Activated T-helper 1 cell treated with anti-CD3 and anti-CD28 coated beads, Interleukin-12 subunit alpha, Interleukin-12 subunit beta, Interleukin-2, Interleukin-4 antibody, amounts not matched to agents 30 ng/mL and 10 ng/mL and 1 ng/mL, durations not matched to agents 14 hours and 24 hours and 36 hours (primary cell): ENCODE results near the gene SLC38A11. TPM values are rescaled to one million over a fixed set of nuclear protein-coding genes. Genes with fewer than 3 reads are reported as not detected.
"Not testable (repeated sequence)": the region's sequence is repeated elsewhere in the genome, so short reads cannot be mapped to it uniquely, and the experiment has no call there.

Experiments used
- DNase-seq: peaks from one replicate; pipeline ENCODE4 v3.0.0; 2021; ENCODE audit warnings: low spot score
- H3K27ac Mint-ChIP-seq: one replicate; pipeline ENCODE4 v1.8.0; 2021; ENCODE audit warnings: mild to moderate bottlenecking, mixed read lengths
- H3K27me3 Mint-ChIP-seq: one replicate; pipeline ENCODE4 v1.8.0; 2022; ENCODE audit warnings: mild to moderate bottlenecking, moderate library complexity, mixed read lengths; ENCODE audit not compliant: insufficient read depth
- H3K36me3 Mint-ChIP-seq: one replicate; pipeline ENCODE4 v1.8.0; 2021; ENCODE audit warnings: low read depth, mixed read lengths
- H3K4me1 Mint-ChIP-seq: one replicate; pipeline ENCODE4 v1.8.0; 2021; ENCODE audit warnings: low read depth, mixed read lengths
- H3K4me3 Mint-ChIP-seq: one replicate; pipeline ENCODE4 v1.8.0; 2021; ENCODE audit warnings: mild to moderate bottlenecking, moderate library complexity, mixed read lengths
- H3K9me3 Mint-ChIP-seq: one replicate; pipeline ENCODE4 v1.8.0; 2021; ENCODE audit warnings: mixed read lengths
- intact Hi-C: fragments of 100-400 bp; cut with micrococcal nuclease; formaldehyde crosslinking; loops from one replicate; pipeline ENCODE4 v1.15.1; 2024
- total RNA-seq: library from RNA; stranded (reverse); gene quantifications from 2 replicates; pipeline ENCODE4 v1.2.3, GENCODE V29; 2022

Gene SLC38A11
- total RNA-seq, 1 donor from 2014 or later, result not detected

DNA sequence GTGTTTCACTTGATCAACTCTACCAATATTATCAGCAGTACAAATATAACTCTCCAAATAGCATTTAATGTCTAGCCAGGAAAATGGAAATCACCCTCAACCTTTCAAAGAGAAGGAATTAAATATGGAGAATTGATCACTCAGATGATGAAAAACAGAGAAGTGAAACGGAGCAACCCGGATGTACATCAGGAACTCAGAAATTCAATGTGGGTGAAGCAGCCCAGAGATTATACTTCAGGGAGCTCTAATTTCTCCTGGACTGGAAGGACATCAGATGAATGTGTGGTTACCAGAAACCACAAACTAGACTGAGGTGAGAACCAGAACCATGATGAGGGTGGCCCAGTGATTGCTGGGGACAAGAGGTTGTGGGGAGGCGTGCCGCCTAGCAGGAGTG is 78.2 kb downstream of the SLC38A11 start:
- intact Hi-C loops, result no loop called here
- no peak overlapping the region for H3K27ac Mint-ChIP-seq
- no peaks in the 10 kb centered on the region for H3K4me1 Mint-ChIP-seq
- DNase-seq, result no peak
- no peaks in the 10 kb centered on the region for H3K36me3 Mint-ChIP-seq
- no peaks in the 10 kb centered on the region for H3K9me3 Mint-ChIP-seq
- no peak overlapping the region for H3K4me3 Mint-ChIP-seq
- H3K27me3 Mint-ChIP-seq, result peaks cover 2% of the 10 kb centered on the region

DNA sequence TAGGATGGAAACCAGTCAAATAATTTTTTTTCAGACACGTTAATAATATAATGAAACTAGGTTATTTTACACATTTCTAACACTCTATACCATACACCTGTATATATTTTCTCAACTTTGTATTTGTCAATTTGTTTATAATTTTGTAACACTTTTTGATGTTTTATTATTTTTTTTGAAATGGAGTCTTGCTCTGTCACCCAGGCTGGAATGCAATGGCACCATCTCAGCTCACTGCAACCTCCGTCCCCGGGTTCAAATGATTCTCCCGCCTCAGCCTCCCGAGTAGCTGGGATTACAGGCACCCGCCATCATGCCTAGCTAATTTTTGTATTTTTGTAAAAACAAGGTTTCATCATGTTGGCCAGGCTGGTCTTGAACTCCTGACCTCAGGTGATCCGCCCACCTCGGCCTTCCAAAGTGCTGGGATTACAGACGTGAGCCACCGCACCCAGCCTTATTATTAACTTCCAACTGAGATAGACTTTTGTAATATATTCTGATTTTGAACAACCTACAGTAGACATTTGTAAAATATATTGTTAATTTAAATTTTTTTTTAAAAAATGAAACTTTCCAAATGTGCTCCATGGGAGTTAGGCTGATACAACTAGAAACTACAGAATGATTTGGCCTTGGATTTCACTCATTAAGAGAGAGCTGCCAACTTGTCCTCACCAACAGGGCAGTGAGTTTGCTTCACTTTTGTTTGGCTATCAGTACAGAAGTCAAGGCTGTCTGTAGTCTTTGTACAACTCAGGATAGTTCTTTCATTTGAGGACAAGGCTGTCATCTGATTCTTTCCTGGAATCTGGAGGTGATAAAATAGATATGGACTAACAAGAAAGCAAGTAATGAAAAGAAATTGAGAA is 79.8 kb downstream of the SLC38A11 start:
- Mint-ChIP-seq H3K4me3 (no peak overlapping the region), H3K36me3 (no peaks in the 10 kb centered on the region), H3K27ac (no peak overlapping the region), H3K4me1 (no peaks in the 10 kb centered on the region), H3K9me3 (no peaks in the 10 kb centered on the region), H3K27me3 (peaks cover 2% of the 10 kb centered on the region)
- DNase-seq, result no peak
- intact Hi-C loops, result no loop called here

DNA sequence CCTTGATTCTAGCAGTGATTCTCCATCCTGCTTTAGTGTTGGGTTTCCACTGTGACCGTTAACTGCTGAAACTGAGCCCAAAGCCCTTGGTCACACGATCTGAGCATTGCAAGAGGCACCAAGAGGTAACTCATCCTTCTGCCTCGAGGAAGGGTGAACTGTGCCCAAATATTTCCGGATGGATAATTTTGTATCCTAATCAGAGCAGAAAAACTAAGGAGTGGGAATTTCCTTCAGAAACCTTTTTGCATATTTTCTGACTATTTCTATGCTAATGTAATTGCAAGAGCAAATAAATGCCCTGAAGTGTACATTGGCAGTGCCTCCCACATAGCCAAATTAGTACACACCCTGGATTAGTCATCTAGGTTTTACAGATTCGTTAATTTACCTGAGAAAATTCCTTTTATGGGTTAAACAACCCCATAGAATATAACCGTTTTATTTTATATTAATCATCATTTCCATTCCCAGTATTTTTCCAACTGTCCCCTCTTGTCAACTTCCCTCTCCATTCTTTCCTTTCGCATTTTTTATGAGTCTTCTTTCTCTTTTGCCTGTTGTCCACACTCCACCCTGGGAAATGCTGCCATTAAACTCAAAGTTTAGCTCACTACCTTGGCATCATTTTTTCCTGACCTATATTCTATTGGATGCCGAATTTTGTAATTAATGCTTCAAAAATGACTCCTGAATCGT is 82.0 kb downstream of the SLC38A11 start:
- peaks cover 2% of the 10 kb centered on the region for H3K27me3 Mint-ChIP-seq
- no peaks in the 10 kb centered on the region for H3K36me3 Mint-ChIP-seq
- intact Hi-C loops, result no loop called here

DNA sequence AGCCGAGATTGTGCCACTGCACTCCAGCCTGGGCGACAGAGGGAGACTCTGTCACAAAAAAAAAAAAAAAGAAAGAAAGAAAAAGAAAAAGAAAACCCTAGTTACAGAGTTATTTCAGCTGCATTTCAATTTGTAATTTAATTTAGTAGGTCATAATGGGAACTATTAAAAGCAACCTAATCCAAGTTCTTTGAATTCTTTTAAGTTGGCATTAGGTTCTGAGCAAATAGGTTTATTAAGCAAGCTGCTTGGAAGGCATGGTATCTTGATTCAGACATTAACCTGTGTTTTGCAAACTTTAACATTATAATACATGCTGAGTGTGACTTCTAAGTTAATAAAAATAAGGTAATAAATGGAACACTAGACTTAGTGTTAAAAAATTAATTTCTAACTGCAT is 83.9 kb downstream of the SLC38A11 start:
- Mint-ChIP-seq H3K4me3 (no peak overlapping the region), H3K27me3 (peaks cover 3% of the 10 kb centered on the region), H3K4me1 (no peaks in the 10 kb centered on the region), H3K27ac (no peak overlapping the region), H3K36me3 (no peaks in the 10 kb centered on the region), H3K9me3 (no peaks in the 10 kb centered on the region)
- intact Hi-C loops, result no loop called here
- no peak for DNase-seq

More for the DNA sequence above, 82.0 kb downstream of the SLC38A11 start:
- Mint-ChIP-seq H3K4me3 (no peak overlapping the region), H3K9me3 (no peaks in the 10 kb centered on the region), H3K4me1 (no peaks in the 10 kb centered on the region), H3K27ac (no peak overlapping the region)
- no peak for DNase-seq

DNA sequence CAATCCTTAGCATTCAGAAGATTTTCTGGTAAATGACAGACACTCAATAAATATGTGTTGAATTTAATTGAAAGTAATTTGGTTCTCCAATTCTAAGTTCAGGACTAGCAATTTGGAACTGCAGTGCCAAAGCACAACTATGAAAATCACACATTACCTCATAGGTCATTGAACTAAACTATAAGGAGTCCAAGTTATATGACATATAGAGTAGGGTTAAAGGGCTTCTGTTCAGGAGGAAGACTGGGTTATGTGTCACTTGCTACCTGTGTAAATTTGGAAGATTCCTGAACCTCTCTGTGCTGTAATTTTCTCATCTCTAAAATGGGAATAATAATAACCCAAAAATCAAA is 85.9 kb downstream of the SLC38A11 start:
- H3K27ac Mint-ChIP-seq, result no peak overlapping the region
- H3K27me3 Mint-ChIP-seq, result peaks cover 5% of the 10 kb centered on the region
- intact Hi-C loops, result no loop called here

DNA sequence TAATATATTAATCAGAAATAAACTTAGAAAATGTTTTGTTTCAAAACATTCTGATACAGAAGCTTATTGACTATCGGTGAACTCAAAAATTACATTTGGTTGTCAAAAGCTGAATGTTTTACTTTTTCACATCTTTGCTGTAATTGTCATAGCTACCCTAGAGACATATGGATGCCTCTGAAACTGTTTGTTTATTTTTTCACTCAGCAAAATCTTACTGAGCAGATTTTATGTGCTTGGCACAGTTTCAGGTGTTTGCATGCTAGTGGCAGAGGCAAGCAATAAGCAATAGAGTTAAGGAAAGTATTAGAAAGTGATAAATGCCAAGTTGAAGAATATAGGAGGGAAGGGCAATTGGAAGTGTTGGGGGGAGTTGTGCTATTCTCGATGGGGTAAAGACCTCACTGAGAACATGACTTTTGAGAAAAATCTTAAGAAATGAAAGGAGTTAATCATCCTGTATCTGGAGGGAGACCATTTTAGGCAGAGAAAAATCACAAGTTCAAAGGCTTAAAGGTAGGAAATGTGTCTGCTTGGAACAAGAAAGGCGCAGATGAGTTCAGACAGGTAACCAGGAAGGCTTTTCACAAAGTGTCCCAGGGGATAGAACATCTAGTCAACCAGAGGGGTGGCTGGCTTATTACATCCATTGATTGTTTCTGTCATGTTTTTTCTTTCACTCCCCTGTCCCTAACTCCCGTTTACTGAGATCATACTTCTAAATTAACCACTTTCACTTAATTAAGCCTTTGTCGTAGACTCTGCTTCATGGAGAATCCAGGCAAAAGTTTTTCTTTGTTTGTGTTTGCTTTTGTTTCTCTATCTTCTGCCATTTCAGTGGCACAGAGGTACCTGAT is 86.5 kb downstream of the SLC38A11 start:
- no peak for DNase-seq
- intact Hi-C loops, result no loop called here
- no peak overlapping the region for H3K4me3 Mint-ChIP-seq

More for the DNA sequence above, 85.9 kb downstream of the SLC38A11 start:
- DNase-seq, result no peak
- Mint-ChIP-seq H3K9me3 (no peaks in the 10 kb centered on the region), H3K4me1 (no peaks in the 10 kb centered on the region), H3K36me3 (no peaks in the 10 kb centered on the region), H3K4me3 (no peak overlapping the region)

DNA sequence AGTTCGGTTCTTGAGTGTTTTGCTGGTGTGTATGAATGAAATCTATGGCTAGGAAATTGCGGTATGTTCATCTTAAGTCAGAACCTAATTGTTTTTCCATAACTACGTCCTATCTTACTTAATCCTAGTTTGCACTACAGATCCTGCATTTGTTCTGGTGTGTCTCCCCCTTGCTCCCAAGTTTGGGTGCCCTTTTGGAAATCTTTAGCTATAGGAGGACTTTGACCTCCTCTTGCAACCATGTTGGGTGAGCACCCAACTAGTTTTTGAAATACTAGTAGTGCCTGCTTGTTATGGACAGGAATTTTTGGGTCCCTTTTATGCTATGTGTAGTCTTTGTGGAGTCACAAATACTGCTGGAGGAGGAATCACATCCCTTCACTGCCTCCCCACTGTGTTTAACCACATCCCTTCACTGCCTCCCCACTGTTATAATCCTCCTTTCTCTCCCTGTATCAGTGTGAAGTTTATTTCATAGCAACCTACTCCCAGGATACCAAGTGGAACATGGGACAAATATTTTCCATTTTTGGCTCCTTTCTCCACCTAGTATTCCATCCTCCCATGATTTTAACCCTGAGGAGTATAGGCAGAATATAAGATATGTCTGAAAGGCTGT is 87.4 kb downstream of the SLC38A11 start:
- intact Hi-C loops, result no loop called here
- no peaks in the 10 kb centered on the region for H3K9me3 Mint-ChIP-seq
- H3K4me3 Mint-ChIP-seq, result no peak overlapping the region
- no peak overlapping the region for H3K27ac Mint-ChIP-seq
- no peak for DNase-seq
- no peaks in the 10 kb centered on the region for H3K4me1 Mint-ChIP-seq
- peaks cover 5% of the 10 kb centered on the region for H3K27me3 Mint-ChIP-seq
- no peaks in the 10 kb centered on the region for H3K36me3 Mint-ChIP-seq

More for the DNA sequence above, 86.5 kb downstream of the SLC38A11 start:
- Mint-ChIP-seq H3K27ac (no peak overlapping the region), H3K9me3 (no peaks in the 10 kb centered on the region), H3K27me3 (peaks cover 5% of the 10 kb centered on the region), H3K36me3 (no peaks in the 10 kb centered on the region), H3K4me1 (no peaks in the 10 kb centered on the region)

DNA sequence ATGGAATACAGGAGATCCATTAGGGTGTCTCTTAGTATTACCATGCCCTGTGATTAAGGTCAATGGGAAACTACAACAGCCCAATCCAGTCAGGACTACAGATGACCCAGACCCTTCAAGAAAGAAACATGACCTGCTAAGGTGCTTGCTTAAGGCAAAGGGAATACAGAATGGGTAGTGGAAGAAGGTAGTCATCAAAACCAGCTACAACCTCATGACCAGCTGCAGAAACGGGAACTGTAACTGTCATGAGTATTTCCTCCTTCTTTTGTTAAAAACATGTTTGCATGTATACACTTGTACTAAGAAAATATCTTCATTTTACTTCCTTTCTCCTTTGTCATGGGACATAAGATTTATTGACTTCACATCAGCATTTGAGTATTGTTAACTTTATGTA is 88.9 kb downstream of the SLC38A11 start:
- H3K9me3 Mint-ChIP-seq, H3K27me3 Mint-ChIP-seq, H3K4me1 Mint-ChIP-seq, DNase-seq, H3K27ac Mint-ChIP-seq, intact Hi-C loops, H3K4me3 Mint-ChIP-seq, H3K36me3 Mint-ChIP-seq: not testable (repeated sequence)

DNA sequence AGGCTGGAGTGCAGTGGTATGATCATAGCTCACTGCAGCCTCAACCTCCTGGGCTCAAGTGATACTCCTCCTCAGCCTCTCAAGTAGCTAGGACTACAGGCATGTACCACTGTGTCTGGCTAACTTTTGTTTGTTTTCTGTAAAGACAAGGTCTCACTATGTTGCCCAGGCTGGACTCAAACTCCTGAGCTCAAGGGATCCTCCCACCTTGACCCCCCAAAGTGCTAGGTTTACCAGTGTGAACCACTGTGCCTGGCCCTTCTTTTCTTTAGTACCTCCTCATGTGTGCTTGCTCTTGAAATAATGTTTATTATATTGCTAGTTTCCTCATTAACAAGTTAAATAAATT is 94.7 kb downstream of the SLC38A11 start:
- H3K27me3 Mint-ChIP-seq, result peaks cover 8% of the 10 kb centered on the region
- intact Hi-C loops, result no loop called here
- H3K4me1 Mint-ChIP-seq, result no peaks in the 10 kb centered on the region

DNA sequence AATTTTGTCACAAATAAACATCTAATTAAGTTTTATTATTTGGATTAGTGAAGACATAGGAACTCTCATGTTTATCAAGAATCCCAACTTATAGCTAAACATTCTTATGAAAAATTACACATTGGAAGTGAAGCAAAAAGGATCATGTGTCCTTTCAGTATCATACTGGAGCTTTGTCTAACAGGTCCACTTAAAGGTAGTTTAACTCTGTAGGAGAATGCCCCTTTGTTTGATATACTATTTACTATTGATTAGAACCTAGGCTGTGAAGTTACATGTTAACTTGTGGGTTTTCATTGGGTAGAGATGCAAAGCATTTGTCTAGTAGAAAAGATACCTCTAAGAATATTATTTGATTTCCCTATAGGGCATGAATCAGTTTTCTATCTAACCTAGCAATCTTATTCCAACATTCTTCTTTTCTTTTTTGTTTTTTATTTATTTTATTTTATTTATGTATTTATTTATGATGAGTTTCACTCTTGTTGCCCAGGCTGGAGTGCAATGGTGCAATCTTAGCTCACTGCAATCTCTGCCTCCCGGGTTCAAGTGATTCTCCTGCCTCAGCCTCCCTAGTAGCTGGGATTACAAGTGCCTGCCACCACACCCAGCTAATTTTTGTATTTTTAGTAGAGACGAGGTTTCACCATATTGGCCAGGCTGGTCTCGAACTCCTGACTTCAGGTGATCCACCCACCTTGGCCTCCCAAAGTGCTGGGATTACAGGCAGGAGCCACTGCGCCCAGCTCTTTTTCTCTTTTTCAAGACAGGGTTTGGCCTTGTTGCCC is 95.2 kb downstream of the SLC38A11 start:
- H3K4me3 Mint-ChIP-seq, H3K4me1 Mint-ChIP-seq, DNase-seq, H3K27me3 Mint-ChIP-seq, H3K9me3 Mint-ChIP-seq, H3K36me3 Mint-ChIP-seq, intact Hi-C loops, H3K27ac Mint-ChIP-seq: not testable (repeated sequence)

More for the DNA sequence above, 94.7 kb downstream of the SLC38A11 start:
- no peak overlapping the region for H3K4me3 Mint-ChIP-seq
- no peaks in the 10 kb centered on the region for H3K9me3 Mint-ChIP-seq
- DNase-seq, result no peak
- no peak overlapping the region for H3K27ac Mint-ChIP-seq
- no peaks in the 10 kb centered on the region for H3K36me3 Mint-ChIP-seq

DNA sequence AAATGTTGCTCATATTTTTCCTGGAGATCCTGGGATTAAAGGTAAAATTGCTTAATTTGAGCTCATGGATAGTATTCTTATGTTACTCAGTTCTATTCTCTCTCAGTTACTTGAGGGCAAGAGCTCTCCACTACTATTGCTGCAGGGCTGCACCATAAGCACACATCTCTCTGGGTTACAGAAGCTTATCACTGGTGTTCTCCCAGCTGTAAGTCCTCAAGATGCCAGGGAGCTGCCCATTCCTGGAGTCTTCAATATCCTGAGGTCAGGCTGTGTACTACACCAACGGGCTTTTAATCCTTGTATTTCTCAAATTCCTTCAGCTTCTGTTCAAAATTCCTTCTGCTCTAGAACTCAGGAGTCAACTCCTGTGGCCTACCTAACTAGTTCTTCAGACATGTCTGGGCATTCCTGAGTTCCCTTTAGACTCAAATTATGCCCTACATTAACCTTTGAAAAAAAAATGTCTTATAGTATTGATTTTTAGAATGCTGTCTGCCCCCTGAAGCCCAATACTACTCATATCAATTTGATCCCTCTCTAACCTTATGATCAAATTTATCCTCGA is 96.0 kb downstream of the SLC38A11 start:
- Mint-ChIP-seq H3K9me3 (no peaks in the 10 kb centered on the region), H3K27me3 (peaks cover 6% of the 10 kb centered on the region), H3K4me3 (no peak overlapping the region), H3K36me3 (no peaks in the 10 kb centered on the region), H3K4me1 (no peaks in the 10 kb centered on the region), H3K27ac (no peak overlapping the region)
- intact Hi-C loops, result no loop called here
- DNase-seq, result no peak

DNA sequence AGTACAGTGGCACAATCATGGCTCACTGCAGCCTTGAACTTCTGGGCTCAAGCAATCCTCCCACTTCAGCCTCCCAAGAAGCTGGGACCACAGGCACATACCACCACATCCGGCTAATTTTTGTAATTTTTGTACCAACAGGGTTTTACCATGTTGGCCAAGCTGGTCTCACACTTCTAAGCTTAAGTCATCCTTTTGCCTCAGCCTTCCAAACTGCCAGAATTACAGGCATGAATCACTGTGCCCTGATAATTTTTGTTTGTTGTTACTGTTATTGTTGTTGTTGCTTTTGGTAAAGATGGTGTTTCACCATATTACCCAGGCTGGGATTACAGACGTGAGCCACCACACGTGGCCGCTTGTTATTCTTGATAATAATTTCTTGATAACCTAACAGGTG is 103.2 kb downstream of the SLC38A11 start:
- no peak overlapping the region for H3K27ac Mint-ChIP-seq

More for the DNA sequence above, 103.2 kb downstream of the SLC38A11 start:
- H3K36me3 Mint-ChIP-seq, result no peaks in the 10 kb centered on the region
- H3K9me3 Mint-ChIP-seq, result no peaks in the 10 kb centered on the region
- H3K27me3 Mint-ChIP-seq, result peaks cover 19% of the 10 kb centered on the region
- H3K4me3 Mint-ChIP-seq, result no peak overlapping the region
- intact Hi-C loops, result no loop called here
- no peaks in the 10 kb centered on the region for H3K4me1 Mint-ChIP-seq
- DNase-seq, result no peak
